ENCODE results near the gene FMN1. TPM values are rescaled to one million over a fixed set of nuclear protein-coding genes. Genes with fewer than 3 reads are reported as not detected.

The FMN1 gene
- total and polyA plus RNA-seq, 2 of the 13 experiments (the other 11 are each of a cell fraction or from before 2014, with no cell fraction given) = 0.20 to 0.60 TPM

- TF ChIP-seq GRHL1 (CRISPR knock-in tag; conservative IDR thresholded peaks at IDR 0.05) = no peak
- TF ChIP-seq MXD3 (CRISPR knock-in tag; IDR thresholded peaks at IDR 0.05) = no peak
- TF ChIP-seq TOE1 (CRISPR knock-in tag; IDR thresholded peaks at IDR 0.05) = no peak
These were observed 457.2 kb downstream of the FMN1 start (continued) for GRCh38 chr15:32737304-32737703.

- BruUV-seq (replicated peaks) = no TSS peak
- Histone ChIP-seq H3K4me3 (replicated peaks in 1 of 3; ENCODE audit: insufficient read depth in 1 of 3, low read depth in 2 of 3, low read length in 3 of 3) (no peak overlapping the region), H3K36me3 (replicated peaks in 1 of 2; ENCODE audit: control insufficient read depth in 1 of 2, insufficient read depth in 2 of 2, low read length in 2 of 2) (no peaks in the 10 kb centered on the region), H3K9ac (ENCODE audit: insufficient read depth, low read depth, low read length) (no peak overlapping the region), H4K20me1 (ENCODE audit: insufficient read depth, low read length) (no peaks in the 10 kb centered on the region), H3K9me3 (ENCODE audit: low read length) (0 out of 2 replicates have a peak, but pooled peaks cover 5% of the 10 kb centered on the region), H3K4me2 (ENCODE audit: low read depth, low read length) (no peak overlapping the region), H2AFZ (ENCODE audit: low read length) (no peak overlapping the region), H3K79me2 (ENCODE audit: insufficient read depth, low read length) (no peaks in the 10 kb centered on the region), H3K27me3 (ENCODE audit: control insufficient read depth in 1 of 2, insufficient read depth in 2 of 2, low read length in 2 of 2) (no peaks in the 10 kb centered on the region; a peak in 2 of 5 replicates), H3K27ac (ENCODE audit: extremely low read length, insufficient read depth, low read length) (no peak overlapping the region), H3K4me1 (ENCODE audit: insufficient read depth, low read length) (no peaks in the 10 kb centered on the region)
- ChIA-PET CTCF (ENCODE audit: low intra/inter-chr PET ratio, low total read pairs) (no interaction called here), POLR2A (no interaction called here)
- FAIRE-seq = no peak
- 22% methylated on average over 2 of the region's 2 CpGs for WGBS (ENCODE audit: low lambda C conversion rate)
- no peak for DNase-seq (ENCODE audit: low spot score)
- no peak for ATAC-seq
- in situ Hi-C loops (cut with HindIII; ENCODE audit: extremely low pct_ligation_motif_present, low pct_unique_long_range_greater_than_20kb) = no loop called here
- intact Hi-C loops (cut with micrococcal nuclease; ENCODE audit: unreplicated experiment) = no loop called here
- TF ChIP-seq POLR2A (IDR thresholded peaks at IDR 0.05; ENCODE audit: insufficient read depth in 1 of 2, low read depth in 2 of 2, low read length in 2 of 2) = no peak
- TF ChIP-seq ZBTB42 (CRISPR knock-in tag; IDR thresholded peaks at IDR 0.05) = no peak
- no peak for TF ChIP-seq TCF12 (IDR thresholded peaks at IDR 0.05)
- TF ChIP-seq TCF12 (CRISPR knock-in tag; IDR thresholded peaks at IDR 0.05) = no peak
- no peak for TF ChIP-seq ZNF296 (CRISPR knock-in tag; conservative IDR thresholded peaks at IDR 0.05)
- no peak for TF ChIP-seq ZNF598 (CRISPR knock-in tag; IDR thresholded peaks at IDR 0.05; ENCODE audit: borderline replicate concordance)
- TF ChIP-seq NFKBIZ (CRISPR knock-in tag; IDR thresholded peaks at IDR 0.05) = no peak
- TF ChIP-seq FOXO4 (CRISPR knock-in tag; conservative IDR thresholded peaks at IDR 0.05) = no peak
- no peak for TF ChIP-seq HOXD1 (CRISPR knock-in tag; IDR thresholded peaks at IDR 0.05)
- TF ChIP-seq ZNF710 (CRISPR knock-in tag; IDR thresholded peaks at IDR 0.05; ENCODE audit: borderline replicate concordance) = no peak
- no peak for TF ChIP-seq U2AF2 (IDR thresholded peaks at IDR 0.05; ENCODE audit: low read depth, low read length)
- TF ChIP-seq STAT6 (CRISPR knock-in tag; IDR thresholded peaks at IDR 0.05; ENCODE audit: borderline replicate concordance) = no peak
- no peak for TF ChIP-seq THAP7 (CRISPR knock-in tag; IDR thresholded peaks at IDR 0.05)
These were observed 457.8 kb downstream of the FMN1 start for GRCh38 chr15:32736701-32737061.

Data from HepG2 (cell line).